HAP-1 (cell line): Measurements from ENCODE around the gene ZCCHC7.
A peak's percentile ranks its signal among the peaks of the same experiment; 100 is the strongest.
"Not testable (repeated sequence)": the region's sequence is repeated elsewhere in the genome, so short reads cannot be mapped to it uniquely, and the experiment has no call there.

Source experiments
- DNase-seq, 2 experiments: peaks; one replicate each; pipeline ENCODE4 v3.0.0-alpha.2; 2016 to 2020; ENCODE audit warnings: low spot score in 2 of 2
- H3K27me3 ChIP-seq: fragments of 250-450 bp; sonication (Bioruptor Pico); 2 replicates; pipeline ENCODE4 v1.5.1; 2020; ENCODE audit warnings: low read depth, mild to moderate bottlenecking, moderate library complexity
- H3K36me3 ChIP-seq: fragments of 250-450 bp; sonication (Bioruptor Pico); replicated peaks from 2 replicates; pipeline ENCODE4 v1.5.1; 2020; ENCODE audit warnings: mild to moderate bottlenecking
- H3K4me1 ChIP-seq: fragments of 250-450 bp; sonication (Bioruptor Pico); 2 replicates; pipeline ENCODE4 v1.5.1; 2020; ENCODE audit warnings: mild to moderate bottlenecking
- H3K4me3 ChIP-seq: fragments of 250-450 bp; sonication (Bioruptor Pico); 2 replicates; pipeline ENCODE4 v1.5.1; 2020; ENCODE audit warnings: mild to moderate bottlenecking, moderate library complexity
- H3K9me3 ChIP-seq: fragments of 250-450 bp; sonication (Bioruptor Pico); 2 replicates; pipeline ENCODE4 v1.5.1; 2020; ENCODE audit warnings: mild to moderate bottlenecking, moderate library complexity
- in situ Hi-C: fragments of 300-500 bp; cut with MboI; formaldehyde crosslinking; loops from 3 replicates; pipeline ENCODE4 v1.14.3; 2020; ENCODE audit warnings: low sequenced_read_pairs, inconsistent platforms, mixed read lengths

Gene ZCCHC7

GRCh38 chr9:37141015-37141414 is 20.6 kb downstream of the ZCCHC7 start:
- H3K4me1 ChIP-seq, result peaks cover 31% of the 10 kb centered on the region
- no peak overlapping the region for H3K4me3 ChIP-seq

GRCh38 chr9:37144762-37145161 is 24.4 kb downstream of the ZCCHC7 start:
- Histone ChIP-seq H3K9me3 (no peaks in the 10 kb centered on the region), H3K36me3 (no peaks in the 10 kb centered on the region), H3K4me3 (no peak overlapping the region), H3K27me3 (no peaks in the 10 kb centered on the region), H3K4me1 (peaks cover 19% of the 10 kb centered on the region)
- in situ Hi-C loops, result no loop called here
- DNase-seq, result peak; percentile 26 to 47

More at GRCh38 chr9:37141015-37141414, 20.6 kb downstream of the ZCCHC7 start:
- Histone ChIP-seq H3K9me3 (no peaks in the 10 kb centered on the region), H3K36me3 (no peaks in the 10 kb centered on the region), H3K27me3 (no peaks in the 10 kb centered on the region)
- DNase-seq, result no peak
- in situ Hi-C loops, result no loop called here

GRCh38 chr9:37146410-37146809 is 26.0 kb downstream of the ZCCHC7 start:
- DNase-seq, result no peak
- no peak overlapping the region for H3K4me3 ChIP-seq

GRCh38 chr9:37148181-37148580 is 27.8 kb downstream of the ZCCHC7 start:
- Histone ChIP-seq H3K9me3 (no peaks in the 10 kb centered on the region), H3K36me3 (no peaks in the 10 kb centered on the region; the same call in 1 of the 2 replicates), H3K27me3 (no peaks in the 10 kb centered on the region), H3K4me3 (no peak overlapping the region), H3K4me1 (peaks cover 9% of the 10 kb centered on the region)
- in situ Hi-C loops, result no loop called here
- no peak for DNase-seq

More at GRCh38 chr9:37146410-37146809, 26.0 kb downstream of the ZCCHC7 start:
- Histone ChIP-seq H3K9me3 (no peaks in the 10 kb centered on the region), H3K27me3 (no peaks in the 10 kb centered on the region), H3K36me3 (no peaks in the 10 kb centered on the region), H3K4me1 (peaks cover 9% of the 10 kb centered on the region)
- in situ Hi-C loops, result no loop called here

- Histone ChIP-seq H3K36me3 (no peaks in the 10 kb centered on the region; the same call in 1 of the 2 replicates), H3K4me3 (no peak overlapping the region), H3K9me3 (no peaks in the 10 kb centered on the region), H3K4me1 (peaks cover under 1% of the 10 kb centered on the region), H3K27me3 (no peaks in the 10 kb centered on the region)
- no peak for DNase-seq
- in situ Hi-C loops, result no loop called here
Observed at GRCh38 chr9:37149666-37150308, 29.4 kb downstream of the ZCCHC7 start.

- no peaks in the 10 kb centered on the region; the same call in 1 of the 2 replicates for H3K36me3 ChIP-seq
- H3K4me1 ChIP-seq, result no peaks in the 10 kb centered on the region
- no peaks in the 10 kb centered on the region for H3K27me3 ChIP-seq
- in situ Hi-C loops, result no loop called here
- no peak for DNase-seq
- no peaks in the 10 kb centered on the region for H3K9me3 ChIP-seq
- no peak overlapping the region for H3K4me3 ChIP-seq
Observed at GRCh38 chr9:37150415-37150814, 30.0 kb downstream of the ZCCHC7 start.

- in situ Hi-C loops, result no loop called here
- H3K27me3 ChIP-seq, result no peaks in the 10 kb centered on the region
Observed at GRCh38 chr9:37151812-37152211, 31.4 kb downstream of the ZCCHC7 start.

GRCh38 chr9:37152365-37152764 is 32.0 kb downstream of the ZCCHC7 start:
- Histone ChIP-seq H3K4me3 (no peak overlapping the region), H3K36me3 (no peaks in the 10 kb centered on the region; the same call in 1 of the 2 replicates), H3K9me3 (no peaks in the 10 kb centered on the region), H3K27me3 (no peaks in the 10 kb centered on the region), H3K4me1 (no peaks in the 10 kb centered on the region)
- DNase-seq, result no peak
- in situ Hi-C loops, result no loop called here

More at GRCh38 chr9:37151812-37152211, 31.4 kb downstream of the ZCCHC7 start:
- H3K9me3 ChIP-seq, result no peaks in the 10 kb centered on the region
- no peak for DNase-seq
- no peaks in the 10 kb centered on the region for H3K4me1 ChIP-seq
- no peak overlapping the region for H3K4me3 ChIP-seq
- H3K36me3 ChIP-seq, result no peaks in the 10 kb centered on the region; the same call in 1 of the 2 replicates

GRCh38 chr9:37155601-37156000 is 35.2 kb downstream of the ZCCHC7 start:
- Histone ChIP-seq H3K36me3 (no peaks in the 10 kb centered on the region; the same call in 1 of the 2 replicates), H3K9me3 (no peaks in the 10 kb centered on the region), H3K4me3 (no peak overlapping the region), H3K27me3 (no peaks in the 10 kb centered on the region), H3K4me1 (no peaks in the 10 kb centered on the region)
- no peak for DNase-seq
- in situ Hi-C loops, result no loop called here

- no peak for DNase-seq
- H3K9me3 ChIP-seq, result no peaks in the 10 kb centered on the region
- no peaks in the 10 kb centered on the region for H3K4me1 ChIP-seq
- no peaks in the 10 kb centered on the region for H3K27me3 ChIP-seq
- in situ Hi-C loops, result no loop called here
- H3K36me3 ChIP-seq, result no peaks in the 10 kb centered on the region; the same call in 1 of the 2 replicates
- no peak overlapping the region for H3K4me3 ChIP-seq
Observed at GRCh38 chr9:37156205-37156604, 35.8 kb downstream of the ZCCHC7 start.

- Histone ChIP-seq H3K4me3 (no peak overlapping the region), H3K36me3 (no peaks in the 10 kb centered on the region; the same call in 1 of the 2 replicates), H3K27me3 (no peaks in the 10 kb centered on the region), H3K9me3 (no peaks in the 10 kb centered on the region), H3K4me1 (no peaks in the 10 kb centered on the region)
- DNase-seq, result no peak
- in situ Hi-C loops, result no loop called here
Observed at GRCh38 chr9:37156781-37157356, 36.5 kb downstream of the ZCCHC7 start.

GRCh38 chr9:37157726-37158377 is 37.5 kb downstream of the ZCCHC7 start:
- in situ Hi-C loops, result no loop called here
- Histone ChIP-seq H3K9me3 (no peaks in the 10 kb centered on the region), H3K4me1 (no peaks in the 10 kb centered on the region), H3K27me3 (no peaks in the 10 kb centered on the region), H3K36me3 (no peaks in the 10 kb centered on the region), H3K4me3 (no peak overlapping the region)
- DNase-seq, result no peak

GRCh38 chr9:37163299-37163698 is 42.9 kb downstream of the ZCCHC7 start:
- no peak for DNase-seq
- no peaks in the 10 kb centered on the region for H3K4me1 ChIP-seq
- H3K4me3 ChIP-seq, result no peak overlapping the region
- no peaks in the 10 kb centered on the region for H3K36me3 ChIP-seq
- no peaks in the 10 kb centered on the region for H3K27me3 ChIP-seq
- in situ Hi-C loops, result no loop called here
- H3K9me3 ChIP-seq, result no peaks in the 10 kb centered on the region

GRCh38 chr9:37164335-37164734 is 44.0 kb downstream of the ZCCHC7 start:
- H3K4me1 ChIP-seq, H3K9me3 ChIP-seq, H3K27me3 ChIP-seq, DNase-seq, H3K4me3 ChIP-seq, in situ Hi-C loops, H3K36me3 ChIP-seq: not testable (repeated sequence)
